ENCODE results near the gene FMNL2.

The FMNL2 gene

GRCh38 chr2:152456262-152456661, 121.3 kb downstream of the FMNL2 start:
- DNase-seq (ENCODE audit: insufficient read length) (no peak), FAIRE-seq (no peak)
- TF ChIP-seq POLR2A (IDR thresholded peaks at IDR 0.05; ENCODE audit: low read depth, low read length) = no peak
- no peak for TF ChIP-seq POLR2AphosphoS5 (IDR thresholded peaks at IDR 0.05; ENCODE audit: low read depth, low read length)
- no peak for TF ChIP-seq TAF1 (IDR thresholded peaks at IDR 0.05; ENCODE audit: borderline replicate concordance, low read depth, low read length)

DNA sequence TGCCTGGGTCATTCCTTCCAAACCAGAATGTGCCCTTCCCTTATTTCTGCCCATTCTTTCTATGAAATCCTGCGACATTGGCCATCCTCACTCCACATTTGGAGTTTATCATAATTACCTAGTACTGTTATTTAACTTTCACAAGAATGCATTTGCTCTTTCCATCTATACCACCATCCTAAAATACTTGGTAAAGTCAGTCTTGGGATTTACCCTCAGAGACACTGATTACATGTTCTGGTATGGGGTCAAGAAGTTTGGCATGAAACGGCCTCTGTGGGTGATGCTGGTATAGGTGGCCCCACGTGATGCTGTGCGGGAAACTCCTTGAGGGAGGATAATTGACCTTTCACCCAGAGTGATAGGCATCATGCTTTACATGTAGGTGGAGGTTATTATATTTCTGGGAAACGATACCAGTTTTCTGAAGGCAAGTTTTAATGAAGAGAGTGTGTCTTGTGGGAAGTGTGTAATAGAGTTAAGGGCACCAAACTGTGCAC, 123.5 kb downstream of the FMNL2 start:
- DNase-seq (ENCODE audit: insufficient read length) (no peak), FAIRE-seq (peak; percentile 48)
- no peak for TF ChIP-seq POLR2AphosphoS5 (IDR thresholded peaks at IDR 0.05; ENCODE audit: low read depth, low read length)
- TF ChIP-seq POLR2A (IDR thresholded peaks at IDR 0.05; ENCODE audit: low read depth, low read length) = no peak
- TF ChIP-seq TAF1 (IDR thresholded peaks at IDR 0.05; ENCODE audit: borderline replicate concordance, low read depth, low read length) = no peak

GRCh38 chr2:152459091-152459490, 124.1 kb downstream of the FMNL2 start:
- DNase-seq (ENCODE audit: insufficient read length) = no peak
- TF ChIP-seq POLR2AphosphoS5 (IDR thresholded peaks at IDR 0.05; ENCODE audit: low read depth, low read length) (no peak), POLR2A (IDR thresholded peaks at IDR 0.05; ENCODE audit: low read depth, low read length) (no peak), TAF1 (IDR thresholded peaks at IDR 0.05; ENCODE audit: borderline replicate concordance, low read depth, low read length) (no peak)

DNA sequence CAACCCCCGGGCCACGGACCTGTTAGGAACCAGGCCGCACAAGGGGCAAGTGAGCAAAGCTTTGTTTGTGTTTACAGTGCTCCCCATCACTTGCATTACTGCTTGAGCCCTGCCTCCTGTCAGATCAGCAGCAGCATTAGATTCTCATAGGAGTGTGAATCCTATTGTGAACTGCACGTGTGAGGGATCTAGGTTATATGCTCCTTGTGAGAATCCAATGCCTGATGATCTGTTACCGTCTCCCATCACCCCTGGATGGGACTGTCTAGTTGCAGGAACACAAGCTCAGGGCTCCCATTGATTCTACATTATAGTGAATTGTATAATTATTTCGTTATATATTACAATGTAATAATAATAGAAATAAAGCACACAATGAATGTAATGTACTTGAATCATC, 125.6 kb downstream of the FMNL2 start:
- FAIRE-seq (peak; percentile 9), DNase-seq (ENCODE audit: insufficient read length) (no peak)
- TF ChIP-seq TAF1 (IDR thresholded peaks at IDR 0.05; ENCODE audit: borderline replicate concordance, low read depth, low read length) = no peak
- TF ChIP-seq POLR2AphosphoS5 (IDR thresholded peaks at IDR 0.05; ENCODE audit: low read depth, low read length) = no peak
- no peak for TF ChIP-seq POLR2A (IDR thresholded peaks at IDR 0.05; ENCODE audit: low read depth, low read length)

More at GRCh38 chr2:152459091-152459490, 124.1 kb downstream of the FMNL2 start:
- no peak for FAIRE-seq

DNA sequence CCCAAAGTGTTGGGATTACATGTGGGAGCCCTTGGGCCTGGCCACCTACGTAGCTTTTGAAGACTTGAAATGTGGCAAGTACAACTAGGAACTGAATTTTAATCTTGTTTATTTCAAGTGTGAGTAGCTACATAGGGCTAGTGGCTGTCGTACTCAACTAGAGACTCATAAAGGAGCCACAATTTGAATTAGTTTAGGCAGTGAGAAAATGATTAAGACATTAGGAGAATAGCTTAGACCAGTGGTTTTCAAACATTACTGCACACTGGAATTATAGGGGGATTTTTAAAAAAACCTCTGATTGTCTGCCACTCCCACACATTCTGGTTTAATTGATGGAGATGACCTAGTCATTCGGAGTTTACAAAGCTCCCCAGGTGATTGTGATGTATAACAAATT, 127.1 kb downstream of the FMNL2 start:
- DNase-seq (ENCODE audit: insufficient read length) (no peak), FAIRE-seq (no peak)
- TF ChIP-seq POLR2A (IDR thresholded peaks at IDR 0.05; ENCODE audit: low read depth, low read length) (no peak), TAF1 (IDR thresholded peaks at IDR 0.05; ENCODE audit: borderline replicate concordance, low read depth, low read length) (no peak), POLR2AphosphoS5 (IDR thresholded peaks at IDR 0.05; ENCODE audit: low read depth, low read length) (no peak)

DNA sequence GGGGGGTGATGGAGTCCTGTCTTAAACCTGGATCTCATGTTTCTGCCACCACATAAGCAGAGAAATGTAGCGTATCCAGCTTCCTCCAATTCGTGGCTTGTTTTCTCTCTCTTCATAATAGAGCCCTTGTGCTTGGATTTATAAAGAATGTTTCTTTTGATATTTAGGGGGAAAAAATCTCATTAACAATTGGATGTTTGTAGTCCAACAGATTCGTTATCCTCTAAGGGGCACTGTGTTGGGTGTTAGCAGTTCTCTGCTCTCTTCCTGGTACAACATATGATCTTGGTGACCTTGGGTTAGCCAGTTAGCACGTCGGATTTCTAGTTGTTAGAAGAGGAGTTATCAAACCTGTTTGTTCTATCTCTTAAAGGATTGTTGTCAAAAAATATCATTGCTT, 127.8 kb downstream of the FMNL2 start:
- FAIRE-seq (no peak), DNase-seq (ENCODE audit: insufficient read length) (no peak)
- TF ChIP-seq TAF1 (IDR thresholded peaks at IDR 0.05; ENCODE audit: borderline replicate concordance, low read depth, low read length) = no peak
- no peak for TF ChIP-seq POLR2AphosphoS5 (IDR thresholded peaks at IDR 0.05; ENCODE audit: low read depth, low read length)
- no peak for TF ChIP-seq POLR2A (IDR thresholded peaks at IDR 0.05; ENCODE audit: low read depth, low read length)

GRCh38 chr2:152464851-152465470, 130.0 kb downstream of the FMNL2 start:
- DNase-seq (ENCODE audit: insufficient read length) (no peak), FAIRE-seq (no peak)
- no peak for TF ChIP-seq TAF1 (IDR thresholded peaks at IDR 0.05; ENCODE audit: borderline replicate concordance, low read depth, low read length)
- TF ChIP-seq POLR2AphosphoS5 (IDR thresholded peaks at IDR 0.05; ENCODE audit: low read depth, low read length) = no peak
- no peak for TF ChIP-seq POLR2A (IDR thresholded peaks at IDR 0.05; ENCODE audit: low read depth, low read length)

DNA sequence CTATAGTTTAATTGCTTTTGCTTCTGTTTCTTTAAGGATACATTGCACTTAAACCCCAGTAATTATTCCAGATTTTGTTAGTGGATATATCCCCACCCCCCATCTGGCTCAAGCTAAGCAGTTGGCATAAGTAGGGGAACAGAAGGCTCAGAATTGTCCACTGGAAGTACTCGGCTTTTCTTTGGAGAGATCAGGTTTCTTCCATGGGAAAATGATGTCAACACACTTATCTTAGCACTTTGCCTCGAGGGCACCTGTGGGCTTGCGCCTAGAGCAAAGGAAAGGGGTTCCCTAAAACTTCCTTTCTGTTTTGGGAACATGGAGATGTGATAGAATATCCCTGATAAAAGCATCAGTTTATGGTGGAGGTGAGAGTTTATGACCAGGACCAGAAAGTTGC, 130.6 kb downstream of the FMNL2 start:
- no peak for DNase-seq (ENCODE audit: insufficient read length)
- FAIRE-seq = peak; percentile 70
- no peak for TF ChIP-seq POLR2A (IDR thresholded peaks at IDR 0.05; ENCODE audit: low read depth, low read length)
- no peak for TF ChIP-seq TAF1 (IDR thresholded peaks at IDR 0.05; ENCODE audit: borderline replicate concordance, low read depth, low read length)

DNA sequence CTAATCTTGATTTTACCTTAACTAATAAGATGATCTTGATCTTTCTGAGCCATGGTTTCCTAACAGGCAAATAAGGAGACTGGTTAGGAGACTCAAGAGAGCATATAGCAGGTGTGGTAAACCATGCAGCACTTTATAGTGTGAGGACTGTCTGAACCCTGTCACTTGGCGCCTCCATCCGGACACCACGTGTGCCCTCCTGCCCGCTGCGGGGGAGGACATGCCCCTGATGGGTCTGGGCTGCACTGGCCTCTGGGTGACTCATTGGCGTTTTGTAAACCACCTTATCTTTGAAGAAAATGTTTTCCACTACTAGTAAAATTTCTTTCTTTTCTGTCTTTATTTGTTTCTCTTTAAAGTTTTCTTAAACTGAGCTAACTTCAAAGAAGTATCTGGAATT, 131.1 kb downstream of the FMNL2 start:
- DNase-seq (ENCODE audit: insufficient read length) (no peak), FAIRE-seq (peak; percentile 14)
- TF ChIP-seq TAF1 (IDR thresholded peaks at IDR 0.05; ENCODE audit: borderline replicate concordance, low read depth, low read length) (no peak), POLR2A (IDR thresholded peaks at IDR 0.05; ENCODE audit: low read depth, low read length) (no peak), POLR2AphosphoS5 (IDR thresholded peaks at IDR 0.05; ENCODE audit: low read depth, low read length) (no peak)

DNA sequence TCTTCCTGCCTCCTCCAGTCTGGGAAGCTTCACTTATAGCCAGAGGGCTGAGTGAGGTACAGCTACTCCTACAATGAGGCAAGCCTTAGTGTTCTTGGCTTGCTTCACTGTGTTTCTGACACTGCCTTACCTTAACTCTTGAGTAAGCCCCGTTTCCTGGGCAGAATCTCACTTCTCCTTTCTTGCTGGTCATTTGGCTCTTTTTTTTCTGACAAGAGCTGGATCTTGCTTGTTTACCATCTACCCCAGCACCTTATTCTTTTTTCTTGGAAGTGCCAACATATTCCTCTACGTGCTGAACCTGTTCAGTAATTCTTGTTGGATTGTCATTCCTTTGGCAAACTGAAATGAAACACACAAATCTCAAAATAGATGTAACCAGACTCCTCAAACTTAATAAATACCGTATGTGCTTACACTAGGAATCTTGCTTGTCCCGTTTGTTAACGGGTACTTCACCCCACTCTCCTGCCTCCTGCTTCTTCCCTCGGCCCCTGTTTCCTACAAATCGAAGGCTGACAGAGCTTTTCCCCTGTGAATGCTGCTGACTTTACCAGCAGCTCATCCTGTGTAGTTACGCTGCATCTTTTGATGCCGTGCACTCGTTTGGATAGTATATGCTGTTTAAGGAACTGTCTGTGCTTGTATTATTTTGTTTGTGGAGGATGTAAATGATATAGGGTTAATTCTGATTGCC, 132.2 kb downstream of the FMNL2 start:
- FAIRE-seq (peak; percentile 96), DNase-seq (ENCODE audit: insufficient read length) (peak; percentile 24)
- TF ChIP-seq POLR2A (IDR thresholded peaks at IDR 0.05; ENCODE audit: low read depth, low read length) = peak; percentile 58
- no peak for TF ChIP-seq POLR2AphosphoS5 (IDR thresholded peaks at IDR 0.05; ENCODE audit: low read depth, low read length)

- TF ChIP-seq POLR2A (IDR thresholded peaks at IDR 0.05; ENCODE audit: low read depth, low read length) = no peak
- TF ChIP-seq TAF1 (IDR thresholded peaks at IDR 0.05; ENCODE audit: borderline replicate concordance, low read depth, low read length) = no peak
- no peak for TF ChIP-seq POLR2AphosphoS5 (IDR thresholded peaks at IDR 0.05; ENCODE audit: low read depth, low read length)
- DNase-seq (ENCODE audit: insufficient read length) (no peak), FAIRE-seq (peak; percentile 33)
Measured at GRCh38 chr2:152467677-152468410, 132.9 kb downstream of the FMNL2 start.
